Measurements from ENCODE around the gene PPEF1.
"Not testable (repeated sequence)": the region's sequence is repeated elsewhere in the genome, so short reads cannot be mapped to it uniquely, and the experiment has no call there.

The PPEF1 gene

DNA sequence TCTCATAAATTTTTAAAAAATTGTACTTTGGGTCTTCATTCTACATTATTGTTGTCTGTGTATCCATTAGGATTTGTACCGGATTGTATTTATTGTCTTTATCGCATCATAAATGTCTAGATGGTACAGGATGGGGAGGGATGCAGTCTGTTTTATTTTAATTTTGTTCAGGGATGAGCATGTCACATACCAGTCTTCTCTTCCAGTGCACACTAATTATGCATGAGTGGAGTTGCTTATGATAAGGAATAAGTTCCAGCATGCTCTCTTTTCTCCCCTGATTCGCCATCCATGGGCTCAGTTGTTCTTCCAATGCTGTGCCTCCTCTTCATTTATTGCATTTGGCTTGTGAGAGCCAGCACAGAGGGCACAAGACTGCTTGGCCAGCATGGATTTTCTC is 54.3 kb downstream of the PPEF1 start:
- H3K27ac ChIP-seq, result no peak overlapping the region
- TF ChIP-seq, protein P1, sequence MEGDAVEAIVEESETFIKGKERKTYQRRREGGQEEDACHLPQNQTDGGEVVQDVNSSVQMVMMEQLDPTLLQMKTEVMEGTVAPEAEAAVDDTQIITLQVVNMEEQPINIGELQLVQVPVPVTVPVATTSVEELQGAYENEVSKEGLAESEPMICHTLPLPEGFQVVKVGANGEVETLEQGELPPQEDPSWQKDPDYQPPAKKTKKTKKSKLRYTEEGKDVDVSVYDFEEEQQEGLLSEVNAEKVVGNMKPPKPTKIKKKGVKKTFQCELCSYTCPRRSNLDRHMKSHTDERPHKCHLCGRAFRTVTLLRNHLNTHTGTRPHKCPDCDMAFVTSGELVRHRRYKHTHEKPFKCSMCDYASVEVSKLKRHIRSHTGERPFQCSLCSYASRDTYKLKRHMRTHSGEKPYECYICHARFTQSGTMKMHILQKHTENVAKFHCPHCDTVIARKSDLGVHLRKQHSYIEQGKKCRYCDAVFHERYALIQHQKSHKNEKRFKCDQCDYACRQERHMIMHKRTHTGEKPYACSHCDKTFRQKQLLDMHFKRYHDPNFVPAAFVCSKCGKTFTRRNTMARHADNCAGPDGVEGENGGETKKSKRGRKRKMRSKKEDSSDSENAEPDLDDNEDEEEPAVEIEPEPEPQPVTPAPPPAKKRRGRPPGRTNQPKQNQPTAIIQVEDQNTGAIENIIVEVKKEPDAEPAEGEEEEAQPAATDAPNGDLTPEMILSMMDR (conservative IDR thresholded peaks at IDR 0.05), result no peak
- no peak for TF ChIP-seq ZFX (IDR thresholded peaks at IDR 0.05)

DNA sequence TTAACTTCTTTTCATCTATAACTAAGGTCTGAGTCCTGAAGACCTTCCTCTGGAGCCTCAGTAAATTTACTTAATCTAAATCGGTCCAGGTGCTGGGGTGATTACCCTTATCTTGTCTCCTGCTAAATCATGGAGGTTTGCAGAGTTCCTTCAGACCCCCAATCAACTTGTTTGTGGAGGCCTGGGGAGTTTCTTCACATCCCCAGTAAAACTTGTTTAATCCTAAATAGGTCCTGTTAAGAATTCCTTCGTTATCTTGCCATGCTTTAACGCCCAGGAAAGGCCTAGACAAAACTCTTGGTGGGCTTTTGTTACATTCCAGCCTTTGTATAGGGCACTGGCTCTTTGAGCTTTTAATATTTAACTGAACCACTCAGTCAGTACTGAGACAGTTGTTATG is 55.7 kb downstream of the PPEF1 start:
- H3K27ac ChIP-seq, result not testable (repeated sequence)

DNA sequence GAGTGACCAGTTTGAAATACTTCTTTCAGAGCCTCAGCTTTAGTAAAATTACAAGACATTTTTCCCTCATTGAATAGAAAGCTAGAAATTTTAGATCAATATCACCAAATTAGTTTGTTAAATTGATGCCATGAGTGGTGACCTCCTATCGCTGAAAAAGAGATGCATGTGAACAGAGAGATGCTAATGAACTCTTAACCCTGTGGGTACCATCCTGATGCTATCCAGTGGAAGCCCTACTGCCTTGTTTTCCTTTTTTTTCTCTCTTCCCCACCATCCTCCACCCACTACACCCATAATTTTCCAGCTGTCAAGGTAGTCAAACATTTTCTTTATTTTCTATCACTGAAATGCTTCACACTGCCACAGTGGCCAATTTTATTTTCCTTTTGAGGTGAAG is 61.9 kb downstream of the PPEF1 start:
- no peak for TF ChIP-seq ZFX (IDR thresholded peaks at IDR 0.05)
- TF ChIP-seq, protein P1 (conservative IDR thresholded peaks at IDR 0.05), result no peak
- H3K27ac ChIP-seq, result no peak overlapping the region

DNA sequence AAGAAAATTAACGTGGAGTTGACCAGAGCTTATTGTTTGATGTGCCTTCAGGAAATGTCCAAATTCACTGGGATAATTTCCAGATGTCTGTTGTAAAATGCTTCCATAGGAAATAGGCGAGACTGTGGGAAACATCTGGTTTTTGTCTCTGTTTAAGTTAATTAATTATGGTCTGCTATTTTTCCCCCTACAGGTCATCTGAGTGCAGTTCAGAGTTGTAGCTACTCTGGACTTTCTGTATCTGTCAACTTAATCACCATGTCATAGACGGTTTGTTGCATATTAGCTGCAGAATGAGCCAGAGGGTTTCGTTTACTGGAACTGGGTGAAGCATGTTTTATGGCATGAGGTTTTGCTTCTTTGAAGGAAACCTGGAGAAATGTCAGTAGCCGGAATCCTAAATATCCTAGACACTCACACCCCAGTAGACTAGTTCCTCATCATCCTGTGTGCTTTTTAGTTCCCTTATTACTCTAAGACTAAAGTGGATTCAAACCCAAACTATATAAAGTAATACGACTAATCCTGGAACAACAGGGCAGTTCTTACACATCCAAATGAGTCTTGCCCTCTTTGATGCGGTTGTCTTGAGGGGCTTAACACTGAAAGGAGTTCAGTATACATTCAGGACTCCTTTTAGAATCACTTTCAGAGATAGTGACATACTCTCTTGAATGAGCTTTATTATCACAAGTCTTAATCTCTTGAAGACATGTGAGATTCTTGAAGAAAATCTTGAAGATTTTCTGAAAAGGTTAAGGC is 62.5 kb downstream of the PPEF1 start:
- no peak for TF ChIP-seq ZFX (IDR thresholded peaks at IDR 0.05)
- TF ChIP-seq, protein P1 (conservative IDR thresholded peaks at IDR 0.05), result 0 out of 2 replicates have a peak, but pooled peaks have one; percentile 14
- no peak overlapping the region for H3K27ac ChIP-seq

DNA sequence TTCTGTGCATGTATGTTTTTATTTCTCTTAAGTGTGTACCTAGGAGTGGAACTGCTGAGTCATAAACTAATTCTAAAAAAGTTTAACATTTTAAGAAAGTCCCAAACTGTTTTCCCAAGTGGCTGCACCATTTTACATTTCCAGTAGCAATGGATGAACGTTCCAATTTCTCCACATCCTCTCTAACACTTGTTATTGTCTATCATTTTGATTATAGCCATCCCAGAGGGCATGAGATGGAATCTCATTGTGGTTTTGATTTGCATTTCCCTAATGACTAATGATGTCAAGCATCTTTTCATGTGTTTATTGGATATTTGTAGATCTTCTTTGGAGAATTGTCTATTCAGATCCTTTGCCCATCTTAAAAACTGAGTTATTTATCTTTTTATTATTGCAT is 82.5 kb downstream of the PPEF1 start:
- no peak overlapping the region for H3K27ac ChIP-seq
- TF ChIP-seq, protein P1 (conservative IDR thresholded peaks at IDR 0.05), result no peak
- TF ChIP-seq ZFX (IDR thresholded peaks at IDR 0.05), result no peak

DNA sequence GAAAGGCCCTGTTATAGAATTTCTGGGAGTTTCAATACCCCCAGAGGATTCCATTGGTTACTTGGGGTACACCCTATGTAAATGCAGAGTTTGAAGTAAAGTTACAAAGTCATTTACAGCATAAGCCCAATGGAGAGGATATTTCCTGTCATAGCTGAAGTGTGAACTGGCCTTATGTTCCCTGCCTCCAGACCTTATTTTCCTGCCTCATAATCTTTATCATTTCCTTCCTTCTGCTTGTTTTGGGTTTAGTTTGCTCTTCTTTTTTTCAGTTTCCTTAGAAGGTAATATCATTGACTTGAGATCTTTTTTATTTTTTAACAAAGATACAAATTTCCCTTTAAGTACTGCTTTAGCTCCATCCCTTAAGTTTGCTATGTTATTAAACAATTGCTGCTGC is 85.4 kb downstream of the PPEF1 start:
- H3K27ac ChIP-seq, result no peak overlapping the region
- TF ChIP-seq, protein P1 (conservative IDR thresholded peaks at IDR 0.05), result no peak
- TF ChIP-seq ZFX (IDR thresholded peaks at IDR 0.05), result no peak

DNA sequence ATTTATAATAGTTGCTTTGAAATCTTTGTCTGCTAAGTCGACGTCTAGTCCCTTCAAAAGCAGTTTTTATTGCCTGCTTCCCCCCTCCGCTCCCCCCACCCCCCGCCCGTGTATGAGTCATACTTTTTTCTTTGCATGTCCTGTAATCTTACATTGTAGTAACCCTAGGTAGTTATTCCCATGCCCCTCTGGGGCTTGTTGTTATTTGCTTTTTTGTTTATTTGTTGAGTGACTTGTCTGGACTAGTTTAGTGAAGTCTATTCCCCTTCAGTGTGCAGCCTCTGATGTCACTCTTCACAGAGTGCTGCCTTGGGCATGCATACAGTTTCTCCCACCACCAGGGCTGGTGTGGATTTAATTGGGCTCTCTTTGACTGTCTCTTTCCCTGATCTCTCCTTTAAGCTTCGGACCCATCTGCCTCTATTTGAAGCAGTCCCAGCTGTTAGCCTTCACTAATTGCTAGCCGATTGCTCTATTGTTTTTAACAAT is 86.2 kb downstream of the PPEF1 start:
- TF ChIP-seq, protein P1 (conservative IDR thresholded peaks at IDR 0.05), result no peak
- TF ChIP-seq ZFX (IDR thresholded peaks at IDR 0.05), result no peak

DNA sequence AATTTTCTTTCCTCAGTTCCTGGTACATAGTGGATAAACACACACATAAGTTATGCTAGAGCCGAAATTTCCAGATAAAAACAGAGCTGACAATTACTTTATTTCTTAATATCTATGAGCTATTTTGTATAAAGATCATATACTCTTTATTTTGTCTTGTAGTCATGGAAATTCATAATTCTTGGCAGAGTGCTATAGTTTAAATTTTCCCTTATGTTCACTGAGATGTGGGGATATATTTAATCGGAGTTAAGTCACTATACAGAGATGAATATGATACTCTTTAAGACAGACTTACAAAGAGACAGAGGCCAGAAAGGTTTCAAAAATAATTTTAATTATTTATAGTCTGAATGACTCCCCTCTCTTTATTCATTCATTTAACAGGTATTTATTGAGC is 89.7 kb downstream of the PPEF1 start:
- TF ChIP-seq, protein P1 (conservative IDR thresholded peaks at IDR 0.05), result no peak
- no peak for TF ChIP-seq ZFX (IDR thresholded peaks at IDR 0.05)

More for the DNA sequence above, 86.2 kb downstream of the PPEF1 start:
- H3K27ac ChIP-seq, result no peak overlapping the region

More for the DNA sequence above, 89.7 kb downstream of the PPEF1 start:
- no peak overlapping the region for H3K27ac ChIP-seq

Measured in C4-2B (cell line).